NCI-H2171 treated with DMSO at 0.1 percent for 48 hours (cell line): Measurements from ENCODE around the gene CHD6.

Source experiments
- DNase-seq: peaks from one replicate; lab custom pipeline; 2025; lab: John Stamatoyannopoulos, UW

Gene CHD6

DNA sequence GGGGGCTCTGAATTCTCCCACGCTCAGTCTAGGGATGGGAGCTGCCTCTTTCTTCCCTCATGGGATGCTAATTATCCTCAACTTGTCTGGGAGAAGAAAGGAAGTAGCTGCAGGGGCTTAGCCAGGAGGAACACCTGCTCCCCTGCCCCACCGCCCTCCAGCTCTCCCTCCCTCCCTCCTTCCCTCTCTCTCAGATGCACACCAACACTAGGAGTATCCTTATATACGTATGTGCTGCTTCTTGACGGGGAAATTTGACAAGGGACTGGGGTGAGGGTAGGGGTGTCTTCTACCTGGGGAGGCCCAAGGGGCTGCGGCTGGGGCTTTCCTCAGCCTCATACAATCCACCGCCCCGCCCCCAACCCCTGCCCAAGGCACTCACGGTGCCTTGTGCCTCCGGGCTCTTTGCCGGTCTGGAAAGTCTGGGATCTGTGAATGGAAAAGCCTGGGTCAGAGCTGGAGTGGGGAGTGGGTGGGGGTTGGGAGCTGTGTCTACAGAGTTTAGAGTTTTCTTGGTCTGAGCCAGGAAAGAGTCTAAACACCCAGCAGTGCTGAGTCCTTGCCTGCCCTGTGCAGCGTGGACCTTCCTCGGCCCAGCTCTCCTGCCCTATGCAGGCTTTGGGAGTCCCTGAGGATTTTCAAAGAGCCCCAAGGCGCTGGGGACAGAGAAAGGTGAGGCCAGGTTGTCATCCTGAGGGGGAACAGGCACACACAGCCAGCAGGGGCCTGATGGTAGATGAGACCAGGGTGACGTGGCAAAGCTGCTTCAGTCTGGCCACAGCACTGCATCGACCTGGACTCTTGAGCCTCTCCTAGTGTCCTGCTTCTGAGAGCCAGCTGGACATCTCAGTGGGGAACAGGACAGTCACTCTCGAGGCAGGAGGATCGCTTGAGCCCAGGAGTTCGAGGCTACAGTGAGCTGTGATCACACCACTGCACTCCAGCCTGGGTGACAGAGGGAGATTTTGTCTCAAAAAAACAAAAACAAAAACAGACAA is 222.2 kb downstream of the CHD6 start:
- peak; percentile 21 for DNase-seq

DNA sequence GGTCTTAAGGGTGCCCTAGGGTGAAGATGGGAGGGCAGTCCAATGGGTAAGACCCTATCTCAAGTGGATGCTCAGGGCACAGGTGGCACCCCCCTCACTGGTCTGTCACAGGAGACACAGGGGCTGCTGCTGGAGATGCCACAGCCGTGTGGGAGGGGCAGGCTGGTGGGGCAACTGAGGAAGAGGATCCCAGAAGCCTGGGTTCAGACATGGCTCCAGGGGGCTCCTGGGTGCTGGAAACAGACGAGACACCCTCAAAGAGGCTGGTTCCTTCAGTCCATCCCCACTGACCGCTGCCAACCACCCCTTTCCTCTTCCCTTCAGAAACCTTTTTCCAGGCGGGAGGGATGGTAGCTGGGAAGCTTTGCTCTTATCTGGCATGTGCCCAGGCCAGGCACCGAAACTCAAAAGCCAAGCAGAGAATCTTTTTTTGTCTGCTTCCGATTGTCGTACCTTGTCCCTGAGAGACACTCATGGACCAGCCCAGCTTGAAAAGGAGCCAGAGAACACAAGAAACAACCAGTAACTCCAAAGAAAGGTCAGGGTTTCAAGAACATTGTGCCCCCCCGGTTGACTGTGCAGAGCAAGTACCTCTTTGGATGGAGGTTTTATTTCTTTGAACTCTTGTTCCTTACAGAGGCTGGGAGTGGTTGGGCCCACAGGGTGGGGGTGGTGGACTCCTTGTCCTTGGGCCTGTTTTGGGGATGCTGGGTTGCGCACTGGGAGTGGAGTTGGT is 223.1 kb downstream of the CHD6 start:
- DNase-seq = no peak

GRCh38 chr20:41394081-41394480 is 224.1 kb downstream of the CHD6 start:
- DNase-seq = no peak

DNA sequence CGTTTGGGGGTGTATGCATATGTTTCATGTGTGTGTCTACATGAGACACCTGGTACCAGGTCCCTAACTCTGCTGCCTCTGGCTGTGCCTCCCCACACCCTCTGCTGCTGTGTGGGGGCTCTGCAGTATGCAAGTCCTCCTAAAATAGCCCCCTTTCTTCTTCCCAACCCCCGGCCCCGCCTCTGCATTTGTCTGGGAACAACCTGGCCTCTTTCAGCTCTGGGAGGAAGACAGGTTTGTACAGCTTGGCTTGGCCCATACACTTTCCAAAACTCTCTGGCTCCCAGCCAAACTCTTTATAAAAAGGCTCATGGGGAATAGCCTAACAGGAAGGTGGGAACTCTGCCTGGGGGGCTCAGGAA is 224.5 kb downstream of the CHD6 start:
- DNase-seq = no peak

- DNase-seq = no peak
Observed at GRCh38 chr20:41392871-41393704, 225.1 kb downstream of the CHD6 start.

- no peak for DNase-seq
Observed at GRCh38 chr20:41392295-41392694, 225.9 kb downstream of the CHD6 start.

DNA sequence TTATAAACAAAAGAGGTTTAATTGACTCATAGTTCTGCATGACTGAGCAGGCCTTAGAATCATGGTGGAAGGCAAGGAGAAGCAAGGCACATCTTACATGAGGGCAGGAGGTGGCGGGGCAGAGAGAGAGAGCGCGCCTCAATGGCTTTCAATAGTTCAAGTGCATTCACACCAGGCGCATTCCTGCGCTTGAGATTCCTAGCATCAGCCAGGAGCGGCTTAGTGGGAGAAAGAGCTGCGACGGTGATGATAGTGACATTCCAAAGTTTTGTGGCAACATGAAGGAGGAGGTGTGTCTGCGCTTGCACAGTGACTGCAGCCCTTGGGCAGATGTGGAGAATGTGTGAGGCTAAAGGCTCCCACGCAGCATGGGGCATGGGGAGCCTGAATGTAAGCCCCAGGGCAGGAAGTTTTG is 226.6 kb downstream of the CHD6 start:
- no peak for DNase-seq

DNA sequence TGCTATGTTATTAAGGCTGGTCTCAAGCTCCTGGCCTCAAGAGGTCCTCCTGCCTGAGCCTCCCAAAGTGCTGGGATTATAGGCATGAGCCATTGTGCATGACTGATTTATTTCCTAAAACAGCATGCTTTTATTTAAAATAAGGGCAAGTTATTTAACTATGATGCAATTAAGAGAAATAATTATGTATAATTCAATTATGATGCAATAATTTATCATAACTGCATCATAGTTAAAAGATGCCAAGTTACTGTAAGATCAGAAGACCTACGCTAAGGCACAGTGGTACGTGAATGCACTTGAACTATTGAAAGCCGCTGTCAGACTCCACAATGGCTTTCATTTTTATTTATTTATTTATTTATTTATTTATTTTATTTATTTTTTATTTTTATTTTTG is 227.3 kb downstream of the CHD6 start:
- no peak for DNase-seq

GRCh38 chr20:41387444-41387851 is 230.7 kb downstream of the CHD6 start:
- DNase-seq = peak; percentile 9

GRCh38 chr20:41386502-41387427 is 231.4 kb downstream of the CHD6 start:
- DNase-seq = no peak

GRCh38 chr20:41382791-41383305 is 235.3 kb downstream of the CHD6 start:
- DNase-seq = no peak

GRCh38 chr20:41380551-41381193 is 237.5 kb downstream of the CHD6 start:
- no peak for DNase-seq

DNA sequence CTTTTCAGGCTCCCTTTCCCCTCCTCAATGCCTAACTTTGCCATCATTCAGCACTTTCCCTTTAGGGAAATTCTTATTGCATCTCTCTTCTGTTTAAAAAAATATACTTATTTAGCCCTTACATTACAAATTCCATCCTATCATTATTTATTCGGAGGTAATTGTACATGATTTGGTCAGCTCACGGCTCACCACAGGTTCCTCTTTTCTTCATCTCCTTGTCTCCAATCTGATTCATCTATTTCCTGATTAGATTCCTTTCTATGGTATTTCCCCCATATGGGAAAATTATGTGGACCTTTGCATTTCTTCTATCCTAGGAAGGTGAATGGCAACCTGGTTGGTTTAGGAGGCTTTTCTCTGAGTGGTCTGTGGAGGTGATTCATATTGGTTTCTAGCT is 238.6 kb downstream of the CHD6 start:
- no peak for DNase-seq

DNA sequence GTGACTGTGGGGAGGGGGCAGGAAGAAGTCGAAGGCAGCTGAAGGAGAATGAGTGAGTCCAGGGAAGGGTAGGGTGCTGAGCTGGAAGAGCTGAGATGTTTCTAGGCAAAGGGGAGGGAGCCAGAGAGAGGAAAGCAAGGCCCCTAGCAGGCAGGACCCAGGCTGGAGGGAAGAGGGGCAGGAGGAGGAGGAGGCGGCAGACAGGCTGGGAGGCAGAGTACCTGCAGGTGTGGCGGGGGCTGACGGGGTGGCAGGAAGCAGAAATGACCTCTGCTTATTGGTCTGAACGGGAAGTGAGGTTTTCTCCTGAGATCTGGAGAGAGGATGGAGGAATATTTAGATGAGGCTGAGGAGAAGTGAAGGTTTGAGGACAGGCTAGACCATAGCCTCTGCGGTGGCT is 240.9 kb downstream of the CHD6 start:
- no peak for DNase-seq

GRCh38 chr20:41376349-41376748 is 241.8 kb downstream of the CHD6 start:
- DNase-seq = no peak

DNA sequence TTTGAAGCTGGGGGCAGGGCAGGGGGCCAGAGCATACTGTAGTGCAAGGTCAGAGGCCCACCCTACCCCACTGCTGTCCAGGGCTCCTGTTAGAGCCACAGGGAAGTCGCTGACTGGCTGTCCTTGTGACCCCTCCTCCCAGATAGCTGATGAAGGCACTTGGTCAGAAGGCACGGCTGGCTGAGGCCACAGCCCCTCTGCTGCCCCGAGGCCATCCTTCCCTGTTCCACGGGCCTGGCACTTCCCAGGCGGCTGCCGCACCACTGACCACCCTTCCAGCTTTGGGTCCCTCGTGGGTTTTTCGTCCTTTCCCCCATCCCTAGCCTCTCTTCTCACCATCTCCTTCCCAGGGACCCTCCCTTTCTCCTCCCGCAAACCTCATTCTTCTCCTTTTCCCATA is 242.3 kb downstream of the CHD6 start:
- no peak for DNase-seq

DNA sequence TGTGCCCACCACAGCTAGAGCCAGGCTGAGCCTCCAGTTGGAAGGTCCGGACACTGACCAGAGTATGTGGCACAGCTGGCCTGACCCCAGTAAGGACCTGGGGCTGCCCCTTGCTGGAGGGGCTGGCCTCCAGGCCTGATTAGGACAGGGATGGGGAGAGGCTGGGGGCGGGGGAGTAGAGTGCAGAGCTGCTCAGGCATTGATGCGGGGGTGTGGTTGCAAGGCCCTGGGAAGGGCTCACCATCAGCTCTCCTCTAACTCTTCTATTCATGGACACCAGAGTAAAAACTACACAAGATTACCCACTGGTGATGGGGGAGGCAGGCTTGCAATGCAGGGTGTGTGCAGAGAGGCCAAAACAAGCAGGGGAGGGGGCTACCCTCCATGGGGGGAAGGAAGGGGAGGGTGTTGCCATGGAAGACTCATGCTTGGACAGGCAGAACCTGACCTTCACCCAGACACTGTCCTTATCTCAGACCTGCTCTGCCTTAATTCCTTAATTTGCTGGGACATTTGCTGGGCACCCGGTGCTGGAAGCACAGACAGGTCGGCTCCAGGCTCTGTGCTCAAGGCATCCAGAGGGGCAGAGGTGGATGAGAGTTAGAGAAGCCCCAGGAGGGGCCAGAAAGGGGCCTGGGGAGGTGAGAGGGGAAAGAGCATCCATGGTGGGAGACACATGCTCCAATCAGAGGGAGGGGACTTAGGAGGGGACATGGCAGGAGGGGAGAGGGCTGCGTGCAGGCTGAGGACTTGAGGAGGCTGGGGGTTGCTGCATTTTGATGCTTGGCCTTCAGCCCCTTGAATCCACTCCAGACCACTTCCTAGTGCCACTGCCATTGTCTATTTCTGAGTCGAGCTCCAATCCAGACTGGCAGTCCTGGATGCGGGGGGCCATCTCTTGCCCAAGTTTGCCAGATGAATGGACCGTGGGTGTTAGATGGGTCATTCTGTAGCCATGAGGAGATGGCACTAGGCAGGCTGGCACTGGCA is 244.0 kb downstream of the CHD6 start:
- no peak for DNase-seq

- DNase-seq = no peak
Observed at GRCh38 chr20:41373251-41373783, 244.9 kb downstream of the CHD6 start.

DNA sequence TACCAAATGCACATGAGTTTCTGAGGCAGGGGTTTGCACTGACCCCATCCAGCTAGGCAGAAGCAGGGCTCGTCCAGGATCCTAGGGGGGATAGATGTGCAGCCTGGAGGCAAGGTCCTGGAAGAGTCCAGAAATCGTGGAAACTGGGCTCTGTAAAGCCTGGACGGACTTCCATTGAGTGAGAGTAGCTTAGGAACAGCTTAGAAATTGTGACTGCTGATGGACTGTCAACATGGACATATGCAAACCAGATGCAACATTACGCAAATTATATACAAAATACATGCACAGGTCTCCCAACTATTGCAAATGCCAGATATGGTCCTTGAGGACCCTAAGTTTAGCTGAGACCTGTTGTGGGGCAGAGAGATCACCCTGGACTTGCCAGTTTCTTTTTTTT is 246.8 kb downstream of the CHD6 start:
- DNase-seq = no peak
